Pancreas (tissue), 10 donors: ENCODE data around the gene TAS2R41. TPM values are rescaled to one million over a fixed set of nuclear protein-coding genes. Genes with fewer than 3 reads are reported as not detected.

Experiments
- ATAC-seq, 4 donors: fragments of 200-7000 bp; cut with Tn5 transposase; one replicate each; pipeline versions ENCODE4 v1.8.0 to v1.9.1; 2020; ENCODE audit warnings: mild to moderate bottlenecking in 4 of 4, moderate library complexity in 4 of 4
- DNase-seq, 6 donors: peaks; one replicate each; pipeline ENCODE4 v3.0.0-alpha.2; 2020
- FAIRE-seq: peaks from 2 replicates; lab custom pipeline; 2012; peaks lifted over from hg19 to GRCh38; lab: Jason Lieb, UNC
- H3K27ac ChIP-seq, 4 donors: fragments of 200-600 bp; sonication (generic); 1 replicate in 3 of 4; 2 replicates in 1 of 4; pipeline versions ENCODE4 v1.5.0 to v1.8.0; 2020
- H3K27me3 ChIP-seq, 4 donors: fragments of 200-600 bp; one replicate each; pipeline ENCODE4 v1.8.0; 2021
- H3K36me3 ChIP-seq, 3 donors: fragments of 200-600 bp; sonication (generic) in 1 of 3; one replicate each; pipeline versions ENCODE4 v1.5.0 to v1.8.0; 2020 to 2021
- H3K4me1 ChIP-seq, 3 donors: fragments of 200-600 bp; one replicate each; pipeline ENCODE4 v1.8.0; 2021
- H3K4me3 ChIP-seq, 4 donors: fragments of 200-600 bp; sonication (generic) in 2 of 4; one replicate each; pipeline versions ENCODE4 v1.5.0 to v1.8.0; 2020 to 2021
- H3K9me3 ChIP-seq, 4 donors: fragments of 200-600 bp; one replicate each; pipeline ENCODE4 v1.8.0; 2021
- CTCF ChIP-seq, 4 donors: fragments of 200-600 bp; sonication (generic) in 3 of 4; IDR thresholded peaks; one replicate each; pipeline versions ENCODE4 v1.5.0 to v1.8.0; 2021; ENCODE audit warnings: antibody characterized with exemption in 4 of 4
- WGBS, 2 donors: extraction: QIAGEN DNeasy Blood & Tissue Kit; methylation state at CpG; one replicate each; pipeline ENCODE4 v1.1.7; 2013; 5-methylcytosine and 5-hydroxymethylcytosine counted together
- intact Hi-C, 3 donors: fragments of 100-400 bp; cut with DNase I; formaldehyde crosslinking; loops; one replicate each; pipeline versions ENCODE4 v1.11.1 to v1.14.2; 2022
- polyA plus RNA-seq, 2 donors: library from polyadenylated mRNA; stranded (reverse); fragments of 200-250 nt; gene quantifications; one replicate each; pipeline ENCODE4 v1.2.3, GENCODE V29; 2013
- total RNA-seq, 6 donors: library from RNA; stranded (reverse); fragmentation: NEBNext Ultra II Directional in 4 of 6; extraction: Animal tissue kit (Norgen Biotek cat#: 25700) in 4 of 6; gene quantifications; one replicate each; pipeline versions ENCODE4 v1.2.1 to v1.2.4, GENCODE V29; 2021 to 2023
- donor health status: healthy with polysubstance abuse.
- donor health status: DM: no; HTN: no; CAD: no; lungs with moderate emphysema.
- donor health status: DM: no; HTN: no; CAD: no.
- donor health status: control.
- donor health status: control.
- donor health status: Bipolar disorder and iron deficiency.
- donor health status: DM: yes; HTN: yes; CAD: no.
- donor health status: DM: no; HTN: no; CAD: no.
- donor health status: DM: no; HTN: no; CAD: no.
- donor health status: DM: yes; HTN: yes; CAD: no.

TAS2R41 gene
- total and polyA plus RNA-seq, 8 donors, result 0.16 TPM; not detected in 7

GRCh38 chr7:143459359-143459758 lies 18.3 kb upstream of the TAS2R41 start:
- Histone ChIP-seq H3K27me3 (no peaks in the 10 kb centered on the region), H3K9me3 (no peaks in the 10 kb centered on the region), H3K4me1 (no peaks in the 10 kb centered on the region), H3K4me3 (no peak overlapping the region), H3K27ac (no peak overlapping the region), H3K36me3 (no peaks in the 10 kb centered on the region)
- FAIRE-seq (no peak), DNase-seq (no peak), ATAC-seq (no peak)
- intact Hi-C loops, result no loop called here
- no peak for TF ChIP-seq CTCF (IDR thresholded peaks at IDR 0.05)
- WGBS, 2 donors, result 79 to 82% methylated on average over 1 of the region's 1 CpG

- 47 to 63% methylated on average over 4 of the region's 4 CpGs for WGBS, 2 donors
- no peak for TF ChIP-seq CTCF (IDR thresholded peaks at IDR 0.05)
- Histone ChIP-seq H3K27ac (no peak overlapping the region), H3K27me3 (no peaks in the 10 kb centered on the region), H3K4me1 (no peaks in the 10 kb centered on the region), H3K36me3 (no peaks in the 10 kb centered on the region), H3K4me3 (no peak overlapping the region), H3K9me3 (no peaks in the 10 kb centered on the region)
- DNase-seq (no peak), FAIRE-seq (no peak), ATAC-seq (no peak)
- intact Hi-C loops, result no loop called here
Measured at GRCh38 chr7:143460271-143460979, 17.2 kb upstream of the TAS2R41 start.

GRCh38 chr7:143462045-143462444 lies 15.6 kb upstream of the TAS2R41 start:
- 77 to 89% methylated on average over 3 of the region's 3 CpGs for WGBS, 2 donors
- no peaks in the 10 kb centered on the region for H3K4me1 ChIP-seq
- FAIRE-seq (no peak), DNase-seq (no peak), ATAC-seq (no peak)
- H3K4me3 ChIP-seq, result no peak overlapping the region
- intact Hi-C loops, result no loop called here
- no peak for TF ChIP-seq CTCF (IDR thresholded peaks at IDR 0.05)
- H3K27me3 ChIP-seq, result no peaks in the 10 kb centered on the region
- H3K9me3 ChIP-seq, result no peaks in the 10 kb centered on the region
- H3K36me3 ChIP-seq, result no peaks in the 10 kb centered on the region
- H3K27ac ChIP-seq, result no peak overlapping the region

- no peak for DNase-seq
- no peaks in the 10 kb centered on the region for H3K4me1 ChIP-seq
- no peaks in the 10 kb centered on the region for H3K36me3 ChIP-seq
- TF ChIP-seq CTCF (IDR thresholded peaks at IDR 0.05), result no peak
- no peak overlapping the region for H3K27ac ChIP-seq
- no peaks in the 10 kb centered on the region for H3K27me3 ChIP-seq
- FAIRE-seq, result no peak
- H3K9me3 ChIP-seq, result no peaks in the 10 kb centered on the region
- ATAC-seq, result no peak
- H3K4me3 ChIP-seq, result no peak overlapping the region
- intact Hi-C loops, result no loop called here
Measured at GRCh38 chr7:143463556-143463955, 14.1 kb upstream of the TAS2R41 start.

- no peak for FAIRE-seq
- H3K36me3 ChIP-seq, result no peaks in the 10 kb centered on the region
- H3K27ac ChIP-seq, result no peak overlapping the region
- no peak overlapping the region for H3K4me3 ChIP-seq
- intact Hi-C loops, result no loop called here
- TF ChIP-seq CTCF (IDR thresholded peaks at IDR 0.05), result no peak
- no peak for ATAC-seq
- no peaks in the 10 kb centered on the region for H3K9me3 ChIP-seq
- no peaks in the 10 kb centered on the region for H3K27me3 ChIP-seq
- DNase-seq, result no peak
- H3K4me1 ChIP-seq, result no peaks in the 10 kb centered on the region
- 24 to 33% methylated on average over 1 of the region's 1 CpG for WGBS, 2 donors
Measured at GRCh38 chr7:143463957-143464356, 13.7 kb upstream of the TAS2R41 start.
